DOHH2 (cell line): ENCODE data around the gene PRELP.

Experiments
- H3F3A ChIP-seq: fragments of 200-600 bp; sonication (generic), shearing (Covaris generic); 2 replicates; pipeline ENCODE4 v1.6.0; 2016; ENCODE audit warnings: antibody characterized with exemption, mild to moderate bottlenecking; ENCODE audit not compliant: control insufficient read depth, insufficient read depth
- H3K27ac ChIP-seq: fragments of 200-600 bp; sonication (generic); 2 replicates; pipeline ENCODE4 v1.5.1; 2014; ENCODE audit warnings: low read depth, mild to moderate bottlenecking, low read length, moderate library complexity
- H3K27me3 ChIP-seq: fragments of 200-600 bp; sonication (generic); 2 replicates; pipeline ENCODE4 v1.6.1; 2014; ENCODE audit warnings: mild to moderate bottlenecking, low read length, mixed read lengths; ENCODE audit not compliant: control insufficient read depth
- H3K36me3 ChIP-seq: fragments of 200-600 bp; sonication (generic); 2 replicates; pipeline ENCODE4 v1.6.1; 2014; ENCODE audit warnings: mild to moderate bottlenecking, low read length, moderate library complexity, mixed read lengths; ENCODE audit not compliant: control insufficient read depth
- H3K4me1 ChIP-seq: fragments of 200-600 bp; sonication (generic); 2 replicates; pipeline ENCODE4 v1.6.1; 2014; ENCODE audit warnings: mild to moderate bottlenecking, low read length, mixed read lengths; ENCODE audit not compliant: control insufficient read depth
- H3K4me2 ChIP-seq: fragments of 200-600 bp; sonication (generic); 2 replicates; pipeline ENCODE4 v1.6.0; 2014; ENCODE audit warnings: mild to moderate bottlenecking, low read length, moderate library complexity
- H3K4me3 ChIP-seq: fragments of 200-600 bp; sonication (generic); 2 replicates; pipeline ENCODE4 v1.5.1; 2014; ENCODE audit warnings: mild to moderate bottlenecking, low read length, mixed read lengths
- H3K79me2 ChIP-seq: fragments of 200-600 bp; sonication (generic); 2 replicates; pipeline ENCODE4 v1.6.1; 2014; ENCODE audit warnings: mild to moderate bottlenecking, low read length, mixed read lengths; ENCODE audit not compliant: control insufficient read depth
- H3K9me2 ChIP-seq: fragments of 200-600 bp; sonication (generic); replicated peaks from 2 replicates; pipeline ENCODE4 v1.6.1; 2014; ENCODE audit warnings: mild to moderate bottlenecking, low read length, mixed read lengths; ENCODE audit not compliant: control insufficient read depth
- H3K9me3 ChIP-seq: fragments of 200-600 bp; sonication (generic); 2 replicates; pipeline ENCODE4 v1.6.1; 2014; ENCODE audit warnings: antibody characterized with exemption, low read length, mixed read lengths; ENCODE audit not compliant: control insufficient read depth, insufficient read depth
- H4K20me1 ChIP-seq: fragments of 200-600 bp; sonication (generic); 2 replicates; pipeline ENCODE4 v1.6.0; 2014; ENCODE audit warnings: low read depth, mild to moderate bottlenecking, antibody characterized with exemption, low read length, moderate library complexity; ENCODE audit not compliant: control insufficient read depth, insufficient read depth
- EZH2phosphoT487 ChIP-seq: fragments of 200-600 bp; sonication (generic); IDR thresholded peaks from 2 replicates; pipeline ENCODE4 v1.6.1; 2017; ENCODE audit warnings: borderline replicate concordance, mild to moderate bottlenecking, antibody characterized with exemption, low read length, moderate library complexity, mixed read lengths
- TF ChIP-seq, protein P1 (sequence below): fragments of 200-600 bp; sonication (generic); IDR thresholded peaks from one replicate; pipeline ENCODE4 v1.5.1; 2014; ENCODE audit warnings: antibody characterized with exemption, mild to moderate bottlenecking, low read depth, low read length; ENCODE audit not compliant: poor library complexity, severe bottlenecking

PRELP gene

DNA sequence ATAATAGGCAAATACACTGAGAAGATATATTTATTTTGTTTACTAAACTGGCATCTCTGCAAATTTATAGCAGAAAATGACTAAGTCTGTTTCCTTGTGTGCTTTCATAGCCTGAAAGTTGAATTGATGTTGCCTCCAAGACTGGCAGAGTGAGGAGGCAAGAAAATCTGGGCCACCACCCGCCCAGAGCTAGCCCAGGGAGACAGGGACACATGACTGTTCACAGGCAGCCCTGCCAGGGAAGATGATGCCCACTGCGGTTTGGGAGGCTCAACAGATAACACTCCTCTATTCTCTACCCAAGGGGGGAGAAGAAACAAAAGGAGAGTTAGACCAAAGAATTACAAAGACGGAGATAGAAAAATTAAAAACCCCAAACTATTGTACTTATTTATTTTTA lies 55.5 kb downstream of the PRELP start:
- H3K27me3 ChIP-seq, result peaks cover 5% of the 10 kb centered on the region; the same call in 1 of the 2 replicates
- no peak overlapping the region for H3K4me2 ChIP-seq
- H3K9me3 ChIP-seq, result no peaks in the 10 kb centered on the region
- peaks cover 13% of the 10 kb centered on the region for H3K4me1 ChIP-seq
- H3K9me2 ChIP-seq, result no peaks in the 10 kb centered on the region
- no peaks in the 10 kb centered on the region for H3K79me2 ChIP-seq
- H3K36me3 ChIP-seq, result no peaks in the 10 kb centered on the region
- H3K4me3 ChIP-seq, result no peak overlapping the region
- H3K27ac ChIP-seq, result no peak overlapping the region
- no peaks in the 10 kb centered on the region for H4K20me1 ChIP-seq
- TF ChIP-seq EZH2phosphoT487, result no peak
- TF ChIP-seq, protein P1, sequence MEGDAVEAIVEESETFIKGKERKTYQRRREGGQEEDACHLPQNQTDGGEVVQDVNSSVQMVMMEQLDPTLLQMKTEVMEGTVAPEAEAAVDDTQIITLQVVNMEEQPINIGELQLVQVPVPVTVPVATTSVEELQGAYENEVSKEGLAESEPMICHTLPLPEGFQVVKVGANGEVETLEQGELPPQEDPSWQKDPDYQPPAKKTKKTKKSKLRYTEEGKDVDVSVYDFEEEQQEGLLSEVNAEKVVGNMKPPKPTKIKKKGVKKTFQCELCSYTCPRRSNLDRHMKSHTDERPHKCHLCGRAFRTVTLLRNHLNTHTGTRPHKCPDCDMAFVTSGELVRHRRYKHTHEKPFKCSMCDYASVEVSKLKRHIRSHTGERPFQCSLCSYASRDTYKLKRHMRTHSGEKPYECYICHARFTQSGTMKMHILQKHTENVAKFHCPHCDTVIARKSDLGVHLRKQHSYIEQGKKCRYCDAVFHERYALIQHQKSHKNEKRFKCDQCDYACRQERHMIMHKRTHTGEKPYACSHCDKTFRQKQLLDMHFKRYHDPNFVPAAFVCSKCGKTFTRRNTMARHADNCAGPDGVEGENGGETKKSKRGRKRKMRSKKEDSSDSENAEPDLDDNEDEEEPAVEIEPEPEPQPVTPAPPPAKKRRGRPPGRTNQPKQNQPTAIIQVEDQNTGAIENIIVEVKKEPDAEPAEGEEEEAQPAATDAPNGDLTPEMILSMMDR, result no peak
- peaks cover 6% of the 10 kb centered on the region for H3F3A ChIP-seq

DNA sequence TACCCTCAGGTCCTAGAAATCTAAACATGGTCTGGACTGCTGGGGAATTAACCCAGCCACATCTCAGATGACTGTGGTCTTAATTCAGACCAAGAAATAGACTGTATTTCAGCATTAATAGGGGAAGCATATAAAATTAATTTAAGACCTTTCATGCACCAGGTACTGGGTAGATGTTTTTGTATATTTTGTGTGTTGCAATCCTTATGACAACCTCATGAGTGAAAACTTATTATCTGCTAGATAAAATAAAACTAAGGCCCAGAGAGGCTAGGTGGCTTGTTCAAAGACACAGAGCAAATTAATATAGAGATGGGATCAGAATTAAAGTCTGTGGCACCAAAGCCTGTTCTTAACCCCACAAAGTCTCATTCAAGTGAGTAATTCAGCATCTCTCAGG lies 58.4 kb downstream of the PRELP start:
- Histone ChIP-seq H3K27me3 (peaks cover 18% of the 10 kb centered on the region), H3K4me2 (no peak overlapping the region), H3K27ac (no peak overlapping the region), H3K9me2 (no peaks in the 10 kb centered on the region), H3F3A (peaks cover 6% of the 10 kb centered on the region), H3K36me3 (no peaks in the 10 kb centered on the region), H3K4me3 (no peak overlapping the region), H3K4me1 (peaks cover 6% of the 10 kb centered on the region), H3K9me3 (no peaks in the 10 kb centered on the region), H3K79me2 (no peaks in the 10 kb centered on the region), H4K20me1 (no peaks in the 10 kb centered on the region)
- no peak for TF ChIP-seq EZH2phosphoT487
- TF ChIP-seq, protein P1, result no peak

DNA sequence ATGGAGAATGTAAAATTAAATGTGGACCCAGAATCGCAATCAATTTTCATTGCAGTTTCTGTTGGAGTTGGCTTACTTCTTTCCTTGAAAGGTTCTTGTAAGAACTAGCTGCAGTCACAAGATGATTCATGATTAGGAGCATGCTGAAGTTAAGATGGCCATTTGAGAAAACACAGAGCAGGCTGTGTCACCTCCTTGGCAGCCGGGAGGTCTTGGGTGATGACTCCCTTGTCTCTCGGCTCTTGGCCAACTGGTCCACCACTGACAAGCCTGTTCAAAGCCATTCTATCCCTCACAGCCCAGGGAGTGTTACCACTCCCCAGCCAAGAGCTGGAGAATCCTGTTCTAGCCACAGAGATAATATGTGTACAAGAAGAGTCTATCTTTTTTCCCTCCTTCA lies 58.9 kb downstream of the PRELP start:
- Histone ChIP-seq H3K27me3 (peaks cover 18% of the 10 kb centered on the region), H3K4me3 (no peak overlapping the region), H3K4me2 (no peak overlapping the region), H3K9me2 (no peaks in the 10 kb centered on the region), H3K9me3 (no peaks in the 10 kb centered on the region), H3K79me2 (no peaks in the 10 kb centered on the region), H4K20me1 (no peaks in the 10 kb centered on the region), H3K27ac (no peak overlapping the region), H3K36me3 (no peaks in the 10 kb centered on the region), H3K4me1 (peaks cover under 1% of the 10 kb centered on the region; the same call in 1 of the 2 replicates), H3F3A (peaks cover 6% of the 10 kb centered on the region)
- TF ChIP-seq, protein P1, result no peak
- TF ChIP-seq EZH2phosphoT487, result no peak
